ENCODE data around the gene ASXL1.

The ASXL1 gene

DNA sequence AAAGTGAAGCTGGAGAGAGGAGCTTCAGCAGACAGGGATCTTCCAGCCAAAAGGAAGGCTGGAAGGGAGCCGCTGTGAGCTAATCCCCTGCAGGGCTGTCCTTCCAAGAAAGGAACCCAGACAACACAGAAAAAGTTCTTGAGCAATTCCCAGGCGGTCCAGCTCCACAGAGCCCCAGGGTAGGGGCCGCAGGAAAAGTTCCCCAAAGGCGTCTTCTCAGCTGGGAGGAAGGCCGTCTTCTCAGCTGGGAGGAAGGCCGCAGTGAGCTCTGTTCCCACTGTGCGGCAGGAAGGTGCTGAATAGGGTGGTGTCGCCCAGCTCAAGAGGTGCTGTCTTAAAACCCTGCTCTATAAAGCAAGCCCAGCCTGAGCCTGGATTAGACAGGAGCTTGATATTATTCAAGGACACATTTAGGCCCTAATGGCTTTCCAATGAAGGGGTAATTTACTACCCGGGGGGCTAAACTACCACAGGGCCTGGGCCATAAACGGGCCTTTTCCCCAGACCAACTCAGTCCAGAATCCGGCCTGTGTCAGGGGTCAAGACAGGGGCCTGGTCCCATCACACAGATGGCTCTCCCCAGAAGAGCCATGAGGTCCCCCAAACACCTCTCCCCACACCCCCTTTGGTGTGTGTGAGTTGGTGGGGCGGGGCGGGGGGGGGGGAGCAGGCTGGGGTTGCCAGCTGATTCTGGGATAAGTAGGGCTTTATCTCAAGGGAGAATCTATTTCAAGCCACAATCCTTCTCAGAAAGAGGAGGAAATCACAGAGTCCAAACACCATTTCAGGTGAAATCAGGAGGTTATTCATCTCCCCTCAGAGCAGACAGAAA, 123.4 kb downstream of the ASXL1 start:
- DNase-seq (ENCODE audit: low read depth), result no peak

DNA sequence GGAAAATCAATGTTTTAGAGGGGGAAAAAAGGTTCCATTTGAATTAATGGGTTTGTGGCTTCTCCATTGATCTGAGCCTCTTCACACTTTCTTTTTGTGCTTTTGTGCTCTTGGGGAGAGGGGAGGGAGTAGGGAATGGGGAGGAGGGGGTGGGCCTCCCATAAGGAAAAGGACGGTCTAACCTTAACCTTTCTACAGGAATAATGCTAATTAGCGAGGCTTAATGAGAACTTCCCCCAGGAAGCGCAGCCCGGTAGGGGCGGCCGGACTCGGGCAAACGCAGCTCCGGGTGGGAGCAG, 124.0 kb downstream of the ASXL1 start:
- DNase-seq (ENCODE audit: low read depth), result no peak

DNA sequence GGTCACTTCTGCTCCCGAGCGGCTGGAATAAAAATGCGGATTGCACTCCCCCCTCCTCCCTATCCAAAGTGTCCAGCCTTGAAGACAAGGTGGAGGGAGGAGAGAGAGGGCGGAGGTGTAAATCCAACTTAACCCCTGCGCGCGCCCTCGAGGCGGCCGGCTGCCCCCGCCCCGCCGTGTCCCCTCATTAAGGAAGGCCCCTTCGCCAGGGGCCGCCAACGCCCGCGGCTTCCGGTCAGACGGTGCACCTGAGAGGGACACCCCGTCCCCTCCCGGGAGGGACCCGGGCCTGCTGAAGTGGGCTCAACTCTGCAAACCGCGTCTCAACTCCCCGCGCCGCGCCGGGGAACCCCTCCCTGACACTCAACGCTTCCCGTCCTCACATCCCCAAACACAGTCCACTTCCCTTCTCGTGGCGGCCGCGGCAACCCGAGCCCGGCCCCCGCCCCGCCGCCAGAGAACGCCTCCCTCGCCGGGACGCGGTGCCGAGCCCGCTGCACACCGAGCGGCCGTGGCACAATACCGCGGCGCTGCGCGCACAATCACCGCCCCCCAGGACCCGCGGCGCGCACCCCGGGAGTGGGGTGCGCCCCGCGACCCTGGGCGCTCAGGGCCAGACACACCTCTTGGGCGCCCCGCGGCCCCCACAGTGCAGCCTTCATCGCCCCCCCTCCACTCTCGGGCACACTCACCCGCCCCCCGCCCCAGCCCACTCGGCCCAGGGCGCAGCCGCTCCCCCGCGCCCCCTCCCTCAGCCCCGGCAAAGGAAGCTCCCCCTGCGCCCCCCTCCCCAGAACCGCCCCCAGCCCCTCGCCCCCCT, 124.5 kb downstream of the ASXL1 start:
- DNase-seq (ENCODE audit: low read depth), result no peak

DNA sequence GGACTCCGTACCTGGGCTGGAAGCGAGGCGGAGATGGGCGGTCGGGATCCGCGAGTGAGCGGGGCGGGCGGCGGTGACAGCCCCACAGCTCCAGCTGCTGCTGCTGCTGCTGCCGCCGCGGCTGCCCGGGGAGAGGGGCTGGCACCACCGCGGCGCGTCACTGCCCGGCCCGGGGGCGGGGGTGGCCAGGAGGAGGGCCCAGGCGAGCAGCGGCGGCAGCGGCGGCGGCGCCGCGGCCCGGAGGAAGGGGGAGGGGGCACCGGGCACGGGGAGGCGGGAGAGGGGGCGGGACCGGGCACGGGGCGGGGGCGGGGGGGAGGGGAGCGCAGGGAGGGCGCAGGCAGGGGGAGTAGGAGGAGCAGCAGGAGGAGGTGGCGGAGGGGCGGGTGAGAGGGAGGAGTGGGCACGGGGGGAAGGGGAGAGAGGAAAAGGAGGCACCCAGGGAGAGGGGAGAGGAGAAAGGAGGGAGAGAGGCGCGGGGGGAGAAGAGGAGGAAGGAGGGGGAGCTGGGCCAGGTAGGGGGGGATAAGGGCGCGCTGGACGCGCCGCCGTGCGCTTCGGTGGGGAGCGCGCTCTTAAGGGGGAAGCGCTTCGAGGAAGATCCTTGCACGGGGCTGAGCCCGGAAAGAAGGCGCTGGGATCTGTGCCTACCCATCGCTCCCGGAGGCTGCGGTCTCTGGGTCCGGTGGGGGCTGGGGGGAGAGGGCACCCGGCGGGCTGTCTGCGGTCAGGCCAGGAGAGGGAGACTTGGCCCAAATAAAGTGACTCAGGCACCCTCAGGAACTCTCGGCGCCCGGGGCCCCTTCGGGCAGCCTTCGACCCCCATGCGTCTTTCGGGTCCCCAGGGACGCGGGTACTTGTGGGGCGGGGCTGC, 125.5 kb downstream of the ASXL1 start:
- DNase-seq (ENCODE audit: low read depth), result peak; percentile 48

DNA sequence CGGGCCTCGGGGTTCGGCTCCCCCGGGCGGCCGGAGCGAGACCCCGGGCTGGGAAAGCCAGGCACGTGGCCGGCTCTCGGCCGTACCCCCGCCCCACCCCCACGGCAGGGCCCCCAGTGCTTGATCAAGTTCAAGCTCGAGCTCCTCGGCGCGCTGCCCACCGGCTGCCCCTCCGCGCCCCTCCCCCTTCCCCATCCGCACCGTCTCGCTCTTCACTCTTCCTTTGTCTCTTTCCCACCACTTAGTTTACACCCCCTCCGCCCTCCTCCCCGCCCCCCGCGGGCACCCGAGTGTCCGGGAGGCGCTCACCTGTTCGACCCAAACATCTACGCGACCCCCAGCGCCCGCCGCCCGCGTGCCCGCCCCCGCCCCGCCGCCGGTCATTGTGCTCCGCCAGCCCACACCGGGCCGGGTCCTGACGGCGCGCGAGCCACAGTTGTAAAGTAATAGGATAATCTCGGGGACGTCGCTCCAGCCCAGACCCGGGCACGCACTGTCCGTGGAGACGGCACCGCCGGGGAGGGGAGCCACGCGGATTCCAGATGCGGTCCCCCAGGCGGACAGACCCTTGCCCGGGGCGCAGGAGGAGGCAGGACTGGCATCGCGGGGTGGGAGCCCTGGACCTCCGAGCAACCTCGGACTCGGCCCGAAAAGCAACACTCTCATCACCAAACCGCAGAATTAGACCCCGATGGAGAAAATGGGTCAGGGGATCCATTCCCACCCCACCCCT, 126.3 kb downstream of the ASXL1 start:
- DNase-seq (ENCODE audit: low read depth), result no peak

DNA sequence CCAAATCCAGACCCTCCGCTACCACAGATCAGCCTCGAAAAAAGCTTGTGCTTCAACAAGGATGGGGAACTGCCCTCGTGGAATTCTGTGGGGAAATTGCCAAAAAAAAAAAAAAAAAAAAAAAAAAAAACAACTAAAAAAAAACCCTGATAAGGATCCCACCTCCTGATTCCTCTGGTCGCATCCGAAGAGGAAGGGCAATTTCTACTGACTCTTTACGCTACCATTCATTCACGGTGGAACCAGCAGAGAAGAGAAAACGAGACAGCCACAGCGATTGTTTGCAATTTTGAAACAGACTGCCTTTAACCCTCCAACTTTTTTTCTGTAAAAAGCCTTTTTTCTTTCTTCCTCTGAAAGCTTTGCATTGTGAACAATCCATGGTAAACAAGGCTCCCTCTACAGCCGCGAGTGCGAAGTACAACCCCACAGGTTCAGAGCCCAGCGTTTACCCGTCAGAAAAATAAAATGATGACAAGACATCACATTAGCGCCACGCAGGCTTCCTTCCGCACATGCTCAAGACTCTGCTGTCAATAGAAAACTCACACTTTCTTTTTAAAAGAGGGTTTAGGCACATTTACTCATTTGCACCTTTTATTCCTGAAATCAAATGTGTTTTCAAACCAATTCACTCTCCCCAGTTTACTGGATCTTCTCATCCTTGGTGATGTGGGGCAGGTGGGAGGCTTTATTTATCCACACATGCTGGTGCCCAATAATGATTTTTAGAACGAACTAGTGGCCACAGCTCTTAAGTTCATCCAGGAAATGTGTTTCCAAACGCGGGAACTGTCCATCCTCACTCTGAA, 127.0 kb downstream of the ASXL1 start:
- DNase-seq (ENCODE audit: low read depth), result peak; percentile 63

DNA sequence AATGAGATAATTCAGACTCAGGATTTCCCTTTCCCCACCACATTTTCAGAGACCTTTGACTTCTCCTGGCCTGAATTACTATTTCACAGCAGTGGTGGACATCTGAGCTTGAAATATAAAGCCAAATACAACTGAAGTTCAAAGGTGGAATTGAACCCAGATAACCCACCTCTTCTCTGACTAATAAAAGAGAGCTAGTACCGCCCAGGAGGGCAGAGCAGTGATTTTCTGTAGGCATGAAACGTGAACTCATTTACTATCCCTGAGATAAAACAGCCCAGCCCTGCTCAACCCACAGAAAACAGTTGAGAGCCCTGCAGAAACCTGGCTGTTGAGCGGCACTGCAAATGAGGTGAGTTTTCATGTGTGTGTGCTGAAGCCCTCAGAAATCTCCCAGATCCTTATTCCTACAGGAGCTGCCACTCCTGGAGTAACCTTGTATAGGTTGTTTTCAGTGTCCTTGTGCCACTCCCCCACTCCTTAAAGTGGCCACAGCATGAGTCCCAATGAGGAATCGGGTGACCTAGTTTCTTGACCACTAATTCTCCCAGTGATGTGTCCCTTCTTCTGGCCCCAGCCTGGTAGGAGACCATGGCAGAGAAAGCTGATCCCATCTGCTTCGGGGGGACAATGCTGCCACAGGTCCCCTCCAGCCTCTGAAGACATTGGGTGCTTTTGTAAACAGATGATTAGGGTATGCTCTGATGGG, 127.8 kb downstream of the ASXL1 start:
- no peak for DNase-seq (ENCODE audit: low read depth)

DNA sequence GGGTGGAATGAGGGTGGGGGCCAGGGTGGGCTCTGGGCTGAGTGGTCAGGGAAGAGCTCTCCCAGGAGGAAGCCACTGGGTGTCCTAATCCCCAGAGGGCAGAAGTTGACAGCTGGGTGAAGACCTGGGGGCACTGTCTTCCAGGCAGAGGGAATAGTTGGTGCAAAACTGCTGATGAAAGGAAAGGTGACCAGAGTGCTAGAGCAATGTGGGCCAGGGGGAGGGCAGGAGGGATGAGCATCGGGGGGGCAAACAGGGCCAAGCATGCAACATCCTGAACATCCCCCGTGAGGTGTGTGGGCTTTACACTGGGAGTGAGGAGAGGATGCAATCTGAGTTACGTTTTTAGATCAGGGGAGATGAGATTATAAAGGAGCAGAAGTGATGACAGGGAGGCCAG, 129.2 kb downstream of the ASXL1 start:
- no peak for DNase-seq (ENCODE audit: low read depth)

DNA sequence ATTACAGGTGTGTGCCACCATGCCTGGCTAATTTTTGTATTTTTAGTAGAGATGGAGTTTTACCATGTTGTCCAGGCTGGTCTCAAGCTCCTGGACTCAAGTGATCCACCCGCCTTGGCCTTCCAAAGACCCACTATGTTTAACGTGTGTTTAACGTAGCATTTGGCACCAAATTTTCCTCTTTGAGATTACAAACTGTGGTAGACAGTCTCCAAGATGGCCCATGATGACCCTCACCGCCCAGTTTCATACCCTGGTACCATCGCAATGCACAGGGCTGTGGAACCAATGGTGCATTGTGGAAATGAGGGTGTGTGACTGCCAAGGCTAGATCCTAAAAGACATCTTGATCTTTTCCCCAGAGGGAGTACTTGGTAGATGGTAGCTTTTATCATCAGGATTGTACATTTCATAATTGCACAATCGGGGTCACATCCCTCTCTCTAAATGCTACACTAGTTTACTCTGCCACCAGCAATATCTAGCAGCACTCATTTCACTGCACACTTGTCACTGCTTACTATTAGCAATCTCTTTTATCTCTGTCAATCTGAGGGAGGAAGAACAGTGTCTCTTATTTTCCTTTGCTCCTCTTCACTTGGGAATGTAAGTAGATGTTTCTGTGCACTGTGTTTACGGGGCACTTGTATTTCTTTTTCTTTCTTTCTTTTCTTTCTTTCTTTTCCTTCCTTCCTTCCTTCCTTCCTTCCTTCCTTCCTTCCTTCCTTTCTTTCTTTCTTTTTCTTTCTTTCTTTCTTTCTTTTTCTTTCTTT, 130.1 kb downstream of the ASXL1 start:
- DNase-seq (ENCODE audit: low read depth), result no peak

All from stimulated activated CD8-positive, alpha-beta memory T cell treated with anti-CD3 and anti-CD28 coated beads, Interleukin-4, amount 100 ng/mL, for 24 hours (primary cell).